ENCODE results near the gene SH3D19.

Gene SH3D19

DNA sequence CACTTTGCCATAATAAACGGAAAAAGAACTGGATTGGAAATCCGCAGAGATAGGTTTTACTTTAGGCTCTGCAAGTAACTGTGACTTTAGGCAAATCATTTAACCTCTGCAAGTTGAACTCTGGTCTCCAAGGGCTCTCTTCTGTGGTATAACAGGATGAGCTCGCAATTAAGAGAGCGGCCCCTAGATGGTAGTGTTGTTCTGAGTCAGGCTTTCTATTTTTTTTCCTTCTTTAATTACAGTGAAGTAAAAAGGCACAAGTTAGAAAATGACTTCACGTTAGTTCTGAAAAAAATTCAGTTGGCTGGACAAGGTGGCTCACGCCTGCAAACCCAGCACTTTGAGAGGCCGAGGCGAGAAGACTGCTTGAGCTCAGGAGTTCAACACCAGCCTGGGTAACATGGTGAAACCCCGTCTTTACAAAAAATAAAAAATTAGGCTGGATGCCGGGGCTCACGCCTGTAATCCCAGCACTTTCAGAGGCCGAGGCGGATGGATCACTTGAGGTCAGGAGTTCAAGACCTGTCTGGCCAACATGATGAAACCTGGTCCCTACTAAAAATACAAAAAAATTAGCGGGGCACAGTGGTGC, 207.9 kb downstream of the SH3D19 start:
- no peak for TF ChIP-seq TAF1 (IDR thresholded peaks at IDR 0.05; ENCODE audit: borderline replicate concordance, insufficient read depth, low read length)
- TF ChIP-seq FOXP2 (optimal IDR thresholded peaks at IDR 0.05; ENCODE audit: borderline replicate concordance, extremely low read depth, extremely low read length, insufficient read depth): no peak
- no peak for TF ChIP-seq SIN3A (IDR thresholded peaks at IDR 0.05; ENCODE audit: borderline replicate concordance, insufficient read depth, low read length)
- TF ChIP-seq, protein P1, sequence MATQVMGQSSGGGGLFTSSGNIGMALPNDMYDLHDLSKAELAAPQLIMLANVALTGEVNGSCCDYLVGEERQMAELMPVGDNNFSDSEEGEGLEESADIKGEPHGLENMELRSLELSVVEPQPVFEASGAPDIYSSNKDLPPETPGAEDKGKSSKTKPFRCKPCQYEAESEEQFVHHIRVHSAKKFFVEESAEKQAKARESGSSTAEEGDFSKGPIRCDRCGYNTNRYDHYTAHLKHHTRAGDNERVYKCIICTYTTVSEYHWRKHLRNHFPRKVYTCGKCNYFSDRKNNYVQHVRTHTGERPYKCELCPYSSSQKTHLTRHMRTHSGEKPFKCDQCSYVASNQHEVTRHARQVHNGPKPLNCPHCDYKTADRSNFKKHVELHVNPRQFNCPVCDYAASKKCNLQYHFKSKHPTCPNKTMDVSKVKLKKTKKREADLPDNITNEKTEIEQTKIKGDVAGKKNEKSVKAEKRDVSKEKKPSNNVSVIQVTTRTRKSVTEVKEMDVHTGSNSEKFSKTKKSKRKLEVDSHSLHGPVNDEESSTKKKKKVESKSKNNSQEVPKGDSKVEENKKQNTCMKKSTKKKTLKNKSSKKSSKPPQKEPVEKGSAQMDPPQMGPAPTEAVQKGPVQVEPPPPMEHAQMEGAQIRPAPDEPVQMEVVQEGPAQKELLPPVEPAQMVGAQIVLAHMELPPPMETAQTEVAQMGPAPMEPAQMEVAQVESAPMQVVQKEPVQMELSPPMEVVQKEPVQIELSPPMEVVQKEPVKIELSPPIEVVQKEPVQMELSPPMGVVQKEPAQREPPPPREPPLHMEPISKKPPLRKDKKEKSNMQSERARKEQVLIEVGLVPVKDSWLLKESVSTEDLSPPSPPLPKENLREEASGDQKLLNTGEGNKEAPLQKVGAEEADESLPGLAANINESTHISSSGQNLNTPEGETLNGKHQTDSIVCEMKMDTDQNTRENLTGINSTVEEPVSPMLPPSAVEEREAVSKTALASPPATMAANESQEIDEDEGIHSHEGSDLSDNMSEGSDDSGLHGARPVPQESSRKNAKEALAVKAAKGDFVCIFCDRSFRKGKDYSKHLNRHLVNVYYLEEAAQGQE (IDR thresholded peaks at IDR 0.05; ENCODE audit: insufficient read depth in 1 of 2, low read depth in 2 of 2, low read length in 2 of 2): no peak
- no peak for TF ChIP-seq POLR2AphosphoS5 (IDR thresholded peaks at IDR 0.05; ENCODE audit: low read depth, low read length)

DNA sequence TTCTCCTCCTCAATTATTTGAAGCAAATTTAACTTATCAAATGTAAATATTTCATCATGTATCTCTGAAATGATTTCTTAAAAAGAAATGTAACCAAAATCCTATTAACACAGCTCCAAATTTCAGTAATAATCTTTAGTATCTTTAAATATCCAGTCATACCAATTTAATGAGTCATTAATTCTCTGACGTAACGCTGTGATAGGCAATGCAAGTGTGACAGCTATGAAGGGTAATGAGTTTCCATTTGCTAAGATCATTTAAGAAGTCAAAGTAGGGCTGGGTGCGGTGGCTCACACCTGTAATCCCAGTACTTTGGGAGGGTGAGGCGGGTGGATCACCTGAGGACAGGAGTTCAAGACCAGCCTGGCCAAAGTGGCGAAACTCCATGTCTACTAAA, 210.4 kb downstream of the SH3D19 start:
- TF ChIP-seq POLR2AphosphoS5 (IDR thresholded peaks at IDR 0.05; ENCODE audit: low read depth, low read length) (no peak), FOXP2 (optimal IDR thresholded peaks at IDR 0.05; ENCODE audit: borderline replicate concordance, extremely low read depth, extremely low read length, insufficient read depth) (no peak), SIN3A (IDR thresholded peaks at IDR 0.05; ENCODE audit: borderline replicate concordance, insufficient read depth, low read length) (no peak), TAF1 (IDR thresholded peaks at IDR 0.05; ENCODE audit: borderline replicate concordance, insufficient read depth, low read length) (no peak)
- TF ChIP-seq, protein P1 (IDR thresholded peaks at IDR 0.05; ENCODE audit: insufficient read depth in 1 of 2, low read depth in 2 of 2, low read length in 2 of 2): no peak

DNA sequence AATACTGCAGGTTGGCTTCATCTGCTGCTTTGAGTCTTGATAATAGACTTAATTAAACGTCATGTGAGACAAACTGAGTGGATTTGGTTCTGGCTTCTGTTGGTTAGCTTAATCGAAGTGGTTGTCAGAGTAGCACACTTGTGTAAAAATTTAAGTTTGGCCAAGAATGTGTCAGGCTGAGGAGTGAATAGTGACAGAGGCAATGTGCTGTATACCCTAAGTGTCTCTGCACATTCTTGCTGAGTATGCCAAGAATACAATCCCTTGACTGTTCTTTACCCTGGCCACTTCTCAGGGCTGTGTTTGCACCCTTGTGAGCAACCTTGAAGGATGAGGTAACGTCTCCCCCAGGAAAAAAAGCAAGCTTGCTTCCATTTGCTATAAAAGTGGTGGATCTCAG, 211.1 kb downstream of the SH3D19 start:
- TF ChIP-seq, protein P1 (IDR thresholded peaks at IDR 0.05; ENCODE audit: insufficient read depth in 1 of 2, low read depth in 2 of 2, low read length in 2 of 2): no peak
- TF ChIP-seq POLR2AphosphoS5 (IDR thresholded peaks at IDR 0.05; ENCODE audit: low read depth, low read length) (no peak), SIN3A (IDR thresholded peaks at IDR 0.05; ENCODE audit: borderline replicate concordance, insufficient read depth, low read length) (no peak), TAF1 (IDR thresholded peaks at IDR 0.05; ENCODE audit: borderline replicate concordance, insufficient read depth, low read length) (no peak), FOXP2 (optimal IDR thresholded peaks at IDR 0.05; ENCODE audit: borderline replicate concordance, extremely low read depth, extremely low read length, insufficient read depth) (no peak)

- TF ChIP-seq POLR2AphosphoS5 (IDR thresholded peaks at IDR 0.05; ENCODE audit: low read depth, low read length) (no peak), TAF1 (IDR thresholded peaks at IDR 0.05; ENCODE audit: borderline replicate concordance, insufficient read depth, low read length) (no peak), FOXP2 (optimal IDR thresholded peaks at IDR 0.05; ENCODE audit: borderline replicate concordance, extremely low read depth, extremely low read length, insufficient read depth) (no peak), SIN3A (IDR thresholded peaks at IDR 0.05; ENCODE audit: borderline replicate concordance, insufficient read depth, low read length) (no peak)
- TF ChIP-seq, protein P1 (IDR thresholded peaks at IDR 0.05; ENCODE audit: insufficient read depth in 1 of 2, low read depth in 2 of 2, low read length in 2 of 2): no peak
These were observed 215.2 kb downstream of the SH3D19 start for GRCh38 chr4:151110236-151110635.

All from PFSK-1 (cell line).